Measurements from ENCODE around the gene CDH4. TPM values are rescaled to one million over a fixed set of nuclear protein-coding genes. Genes with fewer than 3 reads are reported as not detected.

Gene CDH4
- total and polyA plus RNA-seq, 2 donors (not counting 1 experiment from before 2014, with no cell fraction given), result not detected

- ChIA-PET CTCF (no interaction called here), POLR2A (no interaction called here)
- Histone ChIP-seq H3K4me1 (ENCODE audit: control insufficient read depth in 2 of 2, insufficient read depth in 2 of 2, low read length in 2 of 2) (no peaks in the 10 kb centered on the region), H3K36me3 (replicated peaks in 1 of 2; ENCODE audit: control extremely low read depth in 1 of 2, control insufficient read depth in 1 of 2, extremely low read depth in 1 of 2, insufficient read depth in 2 of 2, low read length in 1 of 2) (no peaks in the 10 kb centered on the region), H2AFZ (ENCODE audit: insufficient read depth, low read depth, low read length, poor library complexity, severe bottlenecking) (no peak overlapping the region), H3K27ac (ENCODE audit: low read length in 2 of 2) (no peak overlapping the region), H3K27me3 (replicated peaks in 1 of 4; ENCODE audit: control extremely low read depth in 1 of 4, control insufficient read depth in 3 of 4, insufficient read depth in 4 of 4, low read length in 3 of 4) (no peaks in the 10 kb centered on the region), H3K4me2 (replicated peaks; ENCODE audit: low read depth, low read length, poor library complexity, severe bottlenecking) (no peak overlapping the region), H4K20me1 (ENCODE audit: control insufficient read depth, insufficient read depth, low read length, poor library complexity, severe bottlenecking) (no peaks in the 10 kb centered on the region), H3K4me3 (ENCODE audit: control extremely low read depth in 1 of 5, extremely low read depth in 1 of 5, insufficient read depth in 1 of 5, low read depth in 2 of 5, low read length in 4 of 5) (no peak overlapping the region), H3K79me2 (ENCODE audit: control insufficient read depth, insufficient read depth, low read length) (no peaks in the 10 kb centered on the region), H3K9ac (ENCODE audit: low read length) (no peak overlapping the region), H3K9me3 (ENCODE audit: control extremely low read depth in 1 of 3, control insufficient read depth in 2 of 3, insufficient read depth in 1 of 3, low read length in 2 of 3) (peaks cover 0 to 26% (median 0%) of the 10 kb centered on the region in 3 donors)
- Mint-ChIP-seq H3K4me1 (no peaks in the 10 kb centered on the region), H3K9me3 (ENCODE audit: insufficient read depth) (peaks cover 10% of the 10 kb centered on the region), H3K27me3 (no peaks in the 10 kb centered on the region), H3K27ac (no peak overlapping the region), H3K4me3 (no peak overlapping the region)
- WGBS (ENCODE audit: insufficient coverage), result 81% methylated on average over 8 of the region's 9 CpGs
- no peak for TF ChIP-seq EZH2 (IDR thresholded peaks at IDR 0.05; ENCODE audit: borderline replicate concordance, insufficient read depth, low read depth, low read length, poor library complexity, severe bottlenecking)
- TF ChIP-seq CTCF (IDR thresholded peaks at IDR 0.05), result no peak
- no peak for ATAC-seq (ENCODE audit: low read depth)
- DNase-seq, result no peak
- intact Hi-C loops (cut with micrococcal nuclease), result no loop called here
Observed at GRCh38 chr20:61343934-61344333, 91.9 kb downstream of the CDH4 start.

- no peak for TF ChIP-seq EZH2 (IDR thresholded peaks at IDR 0.05; ENCODE audit: borderline replicate concordance, insufficient read depth, low read depth, low read length, poor library complexity, severe bottlenecking)
- TF ChIP-seq CTCF (IDR thresholded peaks at IDR 0.05), result no peak
- no peak overlapping the region for H3K4me3 Mint-ChIP-seq
- Histone ChIP-seq H4K20me1 (ENCODE audit: control insufficient read depth, insufficient read depth, low read length, poor library complexity, severe bottlenecking) (no peaks in the 10 kb centered on the region), H3K36me3 (replicated peaks in 1 of 2; ENCODE audit: control extremely low read depth in 1 of 2, control insufficient read depth in 1 of 2, extremely low read depth in 1 of 2, insufficient read depth in 2 of 2, low read length in 1 of 2) (no peaks in the 10 kb centered on the region), H2AFZ (ENCODE audit: insufficient read depth, low read depth, low read length, poor library complexity, severe bottlenecking) (no peak overlapping the region), H3K4me1 (ENCODE audit: control insufficient read depth in 2 of 2, insufficient read depth in 2 of 2, low read length in 2 of 2) (no peaks in the 10 kb centered on the region), H3K27me3 (replicated peaks in 1 of 4; ENCODE audit: control extremely low read depth in 1 of 4, control insufficient read depth in 3 of 4, insufficient read depth in 4 of 4, low read length in 3 of 4) (no peaks in the 10 kb centered on the region), H3K9me3 (ENCODE audit: control extremely low read depth in 1 of 3, control insufficient read depth in 2 of 3, insufficient read depth in 1 of 3, low read length in 2 of 3) (peaks cover 0 to 32% (median 0%) of the 10 kb centered on the region in 3 donors), H3K4me3 (ENCODE audit: control extremely low read depth in 1 of 5, extremely low read depth in 1 of 5, insufficient read depth in 1 of 5, low read depth in 2 of 5, low read length in 4 of 5) (no peak overlapping the region), H3K9ac (ENCODE audit: low read length) (no peak overlapping the region), H3K27ac (ENCODE audit: low read length in 2 of 2) (no peak overlapping the region), H3K79me2 (ENCODE audit: control insufficient read depth, insufficient read depth, low read length) (no peaks in the 10 kb centered on the region), H3K4me2 (replicated peaks; ENCODE audit: low read depth, low read length, poor library complexity, severe bottlenecking) (no peak overlapping the region)
- DNase-seq (no peak), ATAC-seq (ENCODE audit: low read depth) (no peak)
- intact Hi-C loops (cut with micrococcal nuclease), result no loop called here
- H3K4me1 Mint-ChIP-seq, result no peaks in the 10 kb centered on the region
- H3K27ac Mint-ChIP-seq, result no peak overlapping the region
- H3K27me3 Mint-ChIP-seq, result no peaks in the 10 kb centered on the region
- ChIA-PET CTCF (no interaction called here), POLR2A (no interaction called here)
- peaks cover 10% of the 10 kb centered on the region for H3K9me3 Mint-ChIP-seq (ENCODE audit: insufficient read depth)
- 84% methylated on average over 8 of the region's 8 CpGs for WGBS (ENCODE audit: insufficient coverage)
Observed at GRCh38 chr20:61345656-61346055, 93.6 kb downstream of the CDH4 start.

Measured in B cell (primary cell).